Common myeloid progenitor, CD34-positive (primary cell): ENCODE data around the gene SLC1A2.

ENCODE experiments used
- CTCF ChIA-PET: fragments of 350-600 bp; sonication (Branson Sonifier 250); formaldehyde crosslinking; loops from one replicate; lab custom pipeline; 2021; ENCODE audit warnings: antibody characterized with exemption; lab: Charles Lee
- POLR2A ChIA-PET: fragments of 350-600 bp; sonication (Branson Sonifier 250); formaldehyde crosslinking; loops from one replicate; lab custom pipeline; 2021; ENCODE audit warnings: antibody characterized with exemption; lab: Charles Lee
- DNase-seq, 3 donors: peaks; one replicate each; pipeline versions ENCODE4 v3.0.0 to v3.0.0-alpha.2; 2013
- H3K27ac ChIP-seq, 2 experiments: 1 replicate in 1 of 2; 2 replicates in 1 of 2; pipeline ENCODE4 v1.7.0; 2013; ENCODE audit warnings: inconsistent platforms in 2 of 2, low read length in 2 of 2, mild to moderate bottlenecking in 2 of 2, low read depth in 1 of 2, moderate library complexity in 1 of 2; ENCODE audit not compliant: severe bottlenecking in 2 of 2, insufficient read depth in 1 of 2, poor library complexity in 1 of 2
- H3K27me3 ChIP-seq, 5 experiments: replicated peaks in 2 of 5; 1 replicate in 3 of 5; 2 replicates in 2 of 5; pipeline versions ENCODE4 v1.6.1 to v1.7.0; 2013; ENCODE audit warnings: low read length in 4 of 5, mild to moderate bottlenecking in 2 of 5, moderate library complexity in 2 of 5, inconsistent platforms in 1 of 5; ENCODE audit not compliant: insufficient read depth in 5 of 5, control insufficient read depth in 4 of 5
- H3K36me3 ChIP-seq, 4 experiments: 1 replicate in 2 of 4; 2 replicates in 2 of 4; pipeline versions ENCODE4 v1.6.1 to v1.7.0; 2013; ENCODE audit warnings: low read length in 3 of 4, control low read depth in 1 of 4, mild to moderate bottlenecking in 1 of 4; ENCODE audit not compliant: control insufficient read depth in 4 of 4, insufficient read depth in 4 of 4
- H3K4me1 ChIP-seq, 4 experiments: 1 replicate in 3 of 4; 2 replicates in 1 of 4; pipeline versions ENCODE4 v1.6.1 to v1.7.1; 2013; ENCODE audit warnings: low read length in 3 of 4, mild to moderate bottlenecking in 3 of 4, control low read depth in 1 of 4, inconsistent platforms in 1 of 4, moderate library complexity in 1 of 4; ENCODE audit not compliant: control insufficient read depth in 4 of 4, insufficient read depth in 4 of 4; ENCODE audit errors: control extremely low read depth in 1 of 4
- H3K4me3 ChIP-seq, 7 experiments: 1 replicate in 4 of 7; 2 replicates in 3 of 7; pipeline versions ENCODE4 v1.5.1 to v1.7.0; 2013; ENCODE audit warnings: mild to moderate bottlenecking in 7 of 7, low read length in 6 of 7, moderate library complexity in 6 of 7, inconsistent platforms in 2 of 7, low read depth in 2 of 7, control low read depth in 1 of 7; ENCODE audit not compliant: insufficient read depth in 4 of 7, control insufficient read depth in 1 of 7; ENCODE audit errors: extremely low read depth in 1 of 7
- H3K9me3 ChIP-seq, 5 experiments: 1 replicate in 4 of 5; 2 replicates in 1 of 5; pipeline versions ENCODE4 v1.6.1 to v1.7.1; 2013; ENCODE audit warnings: low read length in 4 of 5, mild to moderate bottlenecking in 2 of 5, inconsistent platforms in 1 of 5, low read depth in 1 of 5, moderate library complexity in 1 of 5; ENCODE audit not compliant: control insufficient read depth in 4 of 5, insufficient read depth in 2 of 5; ENCODE audit errors: control extremely low read depth in 1 of 5
- WGBS: methylation state at CpG from one replicate; pipeline ENCODE4 v1.1.5; 2013; ENCODE audit not compliant: insufficient coverage; 5-methylcytosine and 5-hydroxymethylcytosine counted together

SLC1A2 gene

GRCh38 chr11:35274909-35275785 lies 144.2 kb downstream of the SLC1A2 start:
- Histone ChIP-seq H3K9me3 (no peaks in the 10 kb centered on the region), H3K27ac (no peak overlapping the region), H3K4me3 (no peak overlapping the region), H3K4me1 (peaks cover 6 to 36% (median 22%) of the 10 kb centered on the region in 4 experiments), H3K27me3 (no peaks in the 10 kb centered on the region), H3K36me3 (no peaks in the 10 kb centered on the region)
- DNase-seq = peak in 2 of 3 donors; percentile 56 to 63
- ChIA-PET CTCF (interaction anchor here (0.7 to 1.3 kb wide), 3 partner anchors 30 to 217 kb away, joined by 3 to 4 read pairs (median 4); no protein-coding TSS in a partner anchor), POLR2A (no interaction called here)
- WGBS = 58% methylated on average over 5 of the region's 6 CpGs

DNA sequence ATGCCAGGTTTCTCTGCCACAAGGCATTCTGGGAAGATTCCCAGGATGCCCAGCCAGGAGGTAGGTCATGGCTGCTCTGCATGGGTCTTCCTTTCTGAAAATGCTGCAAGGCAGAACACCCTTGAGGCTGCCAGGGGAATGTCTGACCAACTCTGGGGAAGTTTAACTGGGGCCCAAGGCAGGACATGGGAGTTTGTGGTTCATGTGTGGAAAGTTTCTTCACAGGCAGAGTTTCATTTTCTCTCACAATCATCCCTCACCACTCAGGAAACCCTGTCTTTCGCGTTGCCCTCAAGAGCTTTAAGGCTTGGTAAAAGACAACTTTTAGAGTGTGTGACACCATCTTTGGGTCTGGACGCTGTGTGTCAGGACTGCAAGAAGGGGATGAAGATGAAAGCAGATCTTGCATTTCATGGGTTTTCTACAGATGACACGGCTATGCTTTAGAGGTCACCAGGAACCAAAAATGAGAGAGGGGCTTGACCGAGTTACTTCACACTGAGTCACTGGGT lies 146.9 kb downstream of the SLC1A2 start:
- no peaks in the 10 kb centered on the region for H3K9me3 ChIP-seq
- no peaks in the 10 kb centered on the region for H3K36me3 ChIP-seq
- CTCF ChIA-PET = interaction anchor here (1.3 kb wide), 1 partner anchor 16 kb away, joined by 3 read pairs; no protein-coding TSS in a partner anchor
- 68% methylated on average over 3 of the region's 5 CpGs for WGBS
- H3K4me1 ChIP-seq = peaks cover 10 to 40% (median 24%) of the 10 kb centered on the region in 4 experiments
- peak; percentile 24 to 82 (median 79) for DNase-seq
- POLR2A ChIA-PET = no interaction called here
- H3K27ac ChIP-seq = peak overlapping the region; percentile 17
- H3K27me3 ChIP-seq = no peaks in the 10 kb centered on the region
- peak overlapping the region in 1 of 7 experiments; percentile 48 for H3K4me3 ChIP-seq

- CTCF ChIA-PET = no interaction called here
- 96% methylated on average over 3 of the region's 3 CpGs for WGBS
- H3K27me3 ChIP-seq = no peaks in the 10 kb centered on the region
- POLR2A ChIA-PET = no interaction called here
- H3K27ac ChIP-seq = no peak overlapping the region
- H3K4me3 ChIP-seq = no peak overlapping the region
- H3K36me3 ChIP-seq = no peaks in the 10 kb centered on the region
- DNase-seq = no peak
- peaks cover 19 to 53% (median 31%) of the 10 kb centered on the region in 4 experiments for H3K4me1 ChIP-seq
- no peaks in the 10 kb centered on the region for H3K9me3 ChIP-seq
Measured at GRCh38 chr11:35271031-35271430, 148.3 kb downstream of the SLC1A2 start.

DNA sequence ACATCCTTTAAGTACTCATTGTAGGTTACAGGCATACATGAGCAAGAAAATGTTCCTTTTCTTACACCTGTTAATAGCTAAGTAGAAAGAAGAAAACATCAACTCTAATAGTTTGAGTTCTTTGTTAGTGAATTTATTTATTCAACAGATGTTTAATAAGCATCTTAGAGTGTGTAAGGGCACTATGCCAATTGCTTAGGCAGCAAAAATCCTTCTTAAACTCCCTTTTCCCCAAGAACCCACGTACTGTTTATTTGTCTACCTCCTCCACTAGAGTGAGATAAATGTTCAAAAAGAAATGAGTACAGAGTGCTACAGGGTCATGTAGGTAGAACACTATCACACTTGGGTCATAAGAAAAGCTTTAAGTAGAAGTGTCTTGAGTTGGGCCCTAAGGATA lies 149.0 kb downstream of the SLC1A2 start:
- no peak for DNase-seq
- H3K4me1 ChIP-seq = peaks cover 26 to 55% (median 35%) of the 10 kb centered on the region in 4 experiments
- no peak overlapping the region for H3K4me3 ChIP-seq
- H3K27me3 ChIP-seq = no peaks in the 10 kb centered on the region
- no CpG with 5 or more reads among the region's 1 CpG for WGBS
- ChIA-PET CTCF (interaction anchor here (0.6 to 1.0 kb wide), 2 partner anchors 29 to 35 kb away, joined by 3 read pairs; no protein-coding TSS in a partner anchor), POLR2A (no interaction called here)
- H3K27ac ChIP-seq = no peak overlapping the region
- no peaks in the 10 kb centered on the region for H3K36me3 ChIP-seq
- H3K9me3 ChIP-seq = no peaks in the 10 kb centered on the region

GRCh38 chr11:35267504-35267903 lies 151.9 kb downstream of the SLC1A2 start:
- Histone ChIP-seq H3K27me3 (no peaks in the 10 kb centered on the region), H3K9me3 (no peaks in the 10 kb centered on the region), H3K27ac (no peak overlapping the region), H3K4me3 (no peak overlapping the region), H3K4me1 (peaks cover 21 to 43% (median 26%) of the 10 kb centered on the region in 4 experiments), H3K36me3 (no peaks in the 10 kb centered on the region)
- CTCF ChIA-PET = interaction anchor here (1.2 to 1.4 kb wide), 3 partner anchors 14 to 25 kb away, joined by 3 to 7 read pairs (median 4); no protein-coding TSS in a partner anchor
- POLR2A ChIA-PET = interaction anchor here (0.6 kb wide), 2 partner anchors 15 to 40 kb away, joined by 3 to 4 read pairs; no protein-coding TSS in a partner anchor
- no CpG with 5 or more reads among the region's 2 CpGs for WGBS
- peak in 1 of 3 donors; percentile 10 for DNase-seq

GRCh38 chr11:35265755-35266454 lies 153.5 kb downstream of the SLC1A2 start:
- 0% methylated on average over 2 of the region's 3 CpGs for WGBS
- Histone ChIP-seq H3K36me3 (no peaks in the 10 kb centered on the region), H3K27ac (peak overlapping the region; percentile 59 to 78), H3K4me3 (peak overlapping the region in 3 of 7 experiments; percentile 6 to 44 (median 36)), H3K9me3 (no peaks in the 10 kb centered on the region), H3K27me3 (no peaks in the 10 kb centered on the region), H3K4me1 (peaks cover 13 to 33% (median 22%) of the 10 kb centered on the region in 4 experiments)
- DNase-seq = peak; percentile 52 to 93 (median 87)
- ChIA-PET POLR2A (no interaction called here), CTCF (interaction anchor here (1.0 to 1.2 kb wide), 3 partner anchors 28 to 40 kb away, joined by 4 to 5 read pairs (median 4); no protein-coding TSS in a partner anchor)
